A673 (cell line): Measurements from ENCODE around the gene LTC4S. TPM values are rescaled to one million over a fixed set of nuclear protein-coding genes. Genes with fewer than 3 reads are reported as not detected.

Source experiments
- BruUV-seq: library from RNA; stranded (reverse); fragments of 400-500 nt; replicated peaks from 2 replicates; lab custom pipeline; 2021; lab: Mats Ljungman, UMichigan
- CTCF ChIA-PET: fragments of 300-600 bp; sonication (Branson Sonifier 250); formaldehyde crosslinking; loops from one replicate; lab custom pipeline; 2022; ENCODE audit warnings: antibody characterized with exemption; lab: Charles Lee
- POLR2A ChIA-PET: fragments of 300-600 bp; sonication (Branson Sonifier 250); formaldehyde crosslinking; loops from one replicate; lab custom pipeline; 2022; ENCODE audit warnings: antibody characterized with exemption; ENCODE audit not compliant: low non-redundant PET; lab: Charles Lee
- DNase-seq: peaks from one replicate; pipeline ENCODE4 v3.0.0-alpha.2; 2015; ENCODE audit warnings: low spot score
- H3K27ac ChIP-seq: fragments of 200-600 bp; sonication (generic); 2 replicates; pipeline ENCODE4 v1.5.1; 2016; ENCODE audit warnings: mixed run types, low read depth, mild to moderate bottlenecking, mixed read lengths, antibody characterized with exemption, low read length; ENCODE audit not compliant: poor library complexity, severe bottlenecking
- H3K27me3 ChIP-seq: fragments of 200-600 bp; sonication (generic); replicated peaks from 2 replicates; pipeline ENCODE4 v1.6.1; 2017; ENCODE audit warnings: mixed run types, low read depth, mild to moderate bottlenecking, mixed read lengths, antibody characterized with exemption, low read length; ENCODE audit not compliant: insufficient read depth, poor library complexity
- H3K36me3 ChIP-seq: fragments of 200-600 bp; sonication (generic); 2 replicates; pipeline ENCODE4 v1.6.1; 2016; ENCODE audit warnings: mixed run types, mild to moderate bottlenecking, mixed read lengths, antibody characterized with exemption, low read length; ENCODE audit not compliant: insufficient read depth, poor library complexity, severe bottlenecking
- H3K4me1 ChIP-seq: fragments of 200-600 bp; sonication (generic); 2 replicates; pipeline ENCODE4 v1.6.1; 2017; ENCODE audit warnings: mixed run types, mild to moderate bottlenecking, mixed read lengths, antibody characterized with exemption, low read length; ENCODE audit not compliant: insufficient read depth, poor library complexity, severe bottlenecking
- H3K4me3 ChIP-seq: fragments of 200-600 bp; sonication (generic); 2 replicates; pipeline ENCODE4 v1.5.1; 2016; ENCODE audit warnings: low read depth, mixed run types, mild to moderate bottlenecking, mixed read lengths, low read length; ENCODE audit not compliant: poor library complexity, severe bottlenecking
- H3K9me3 ChIP-seq: fragments of 200-600 bp; sonication (generic); 2 replicates; pipeline ENCODE4 v1.6.1; 2016; ENCODE audit warnings: mixed run types, low read depth, mild to moderate bottlenecking, mixed read lengths, antibody characterized with exemption, low read length; ENCODE audit not compliant: poor library complexity, severe bottlenecking
- EZH2 ChIP-seq: fragments of 200-600 bp; sonication (generic); IDR thresholded peaks from 2 replicates; pipeline ENCODE4 v1.6.1; 2017; ENCODE audit warnings: borderline replicate concordance, low read depth, mild to moderate bottlenecking, mixed read lengths, antibody characterized with exemption, low read length; ENCODE audit not compliant: poor library complexity, severe bottlenecking
- intact Hi-C: fragments of 100-400 bp; cut with micrococcal nuclease; formaldehyde crosslinking; loops from one replicate; pipeline ENCODE4 v1.10.0; 2022; ENCODE audit not compliant: unreplicated experiment
- total RNA-seq: library from RNA; stranded (reverse); gene quantifications from 2 replicates; pipeline ENCODE4 v1.2.3, GENCODE V29; 2021
- TF ChIP-seq, protein P1 (sequence below): fragments of 300-800, 200-600 bp; sonication (generic); conservative IDR thresholded peaks from 2 replicates; pipeline ENCODE4 v1.5.1; 2017; ENCODE audit warnings: low read depth, mild to moderate bottlenecking, antibody characterized with exemption, low read length, moderate library complexity, mixed read lengths

Gene LTC4S
- total RNA-seq, 1 experiment from 2014 or later, result 0.58 TPM

- POLR2A ChIA-PET, result no interaction called here
Observed at GRCh38 chr5:179755022-179755421, 38.8 kb upstream of the LTC4S start.

GRCh38 chr5:179758955-179759354 is 34.8 kb upstream of the LTC4S start:
- no peak for TF ChIP-seq EZH2
- TF ChIP-seq, protein P1, sequence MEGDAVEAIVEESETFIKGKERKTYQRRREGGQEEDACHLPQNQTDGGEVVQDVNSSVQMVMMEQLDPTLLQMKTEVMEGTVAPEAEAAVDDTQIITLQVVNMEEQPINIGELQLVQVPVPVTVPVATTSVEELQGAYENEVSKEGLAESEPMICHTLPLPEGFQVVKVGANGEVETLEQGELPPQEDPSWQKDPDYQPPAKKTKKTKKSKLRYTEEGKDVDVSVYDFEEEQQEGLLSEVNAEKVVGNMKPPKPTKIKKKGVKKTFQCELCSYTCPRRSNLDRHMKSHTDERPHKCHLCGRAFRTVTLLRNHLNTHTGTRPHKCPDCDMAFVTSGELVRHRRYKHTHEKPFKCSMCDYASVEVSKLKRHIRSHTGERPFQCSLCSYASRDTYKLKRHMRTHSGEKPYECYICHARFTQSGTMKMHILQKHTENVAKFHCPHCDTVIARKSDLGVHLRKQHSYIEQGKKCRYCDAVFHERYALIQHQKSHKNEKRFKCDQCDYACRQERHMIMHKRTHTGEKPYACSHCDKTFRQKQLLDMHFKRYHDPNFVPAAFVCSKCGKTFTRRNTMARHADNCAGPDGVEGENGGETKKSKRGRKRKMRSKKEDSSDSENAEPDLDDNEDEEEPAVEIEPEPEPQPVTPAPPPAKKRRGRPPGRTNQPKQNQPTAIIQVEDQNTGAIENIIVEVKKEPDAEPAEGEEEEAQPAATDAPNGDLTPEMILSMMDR, result no peak
- H3K9me3 ChIP-seq, result no peaks in the 10 kb centered on the region
- ChIA-PET CTCF (no interaction called here), POLR2A (no interaction called here)
- H3K27ac ChIP-seq, result no peak overlapping the region
- peaks cover 25% of the 10 kb centered on the region for H3K4me1 ChIP-seq
- no TSS peak for BruUV-seq
- no peak for DNase-seq
- no peak overlapping the region for H3K4me3 ChIP-seq
- no peaks in the 10 kb centered on the region for H3K36me3 ChIP-seq
- intact Hi-C loops, result no loop called here
- H3K27me3 ChIP-seq, result no peaks in the 10 kb centered on the region

More at GRCh38 chr5:179755022-179755421, 38.8 kb upstream of the LTC4S start:
- Histone ChIP-seq H3K4me3 (no peak overlapping the region), H3K36me3 (no peaks in the 10 kb centered on the region), H3K27me3 (no peaks in the 10 kb centered on the region), H3K4me1 (no peaks in the 10 kb centered on the region), H3K27ac (no peak overlapping the region), H3K9me3 (no peaks in the 10 kb centered on the region)
- no peak for DNase-seq
- CTCF ChIA-PET, result no interaction called here
- TF ChIP-seq, protein P1, result no peak
- no peak for TF ChIP-seq EZH2
- no TSS peak for BruUV-seq
- intact Hi-C loops, result no loop called here

DNA sequence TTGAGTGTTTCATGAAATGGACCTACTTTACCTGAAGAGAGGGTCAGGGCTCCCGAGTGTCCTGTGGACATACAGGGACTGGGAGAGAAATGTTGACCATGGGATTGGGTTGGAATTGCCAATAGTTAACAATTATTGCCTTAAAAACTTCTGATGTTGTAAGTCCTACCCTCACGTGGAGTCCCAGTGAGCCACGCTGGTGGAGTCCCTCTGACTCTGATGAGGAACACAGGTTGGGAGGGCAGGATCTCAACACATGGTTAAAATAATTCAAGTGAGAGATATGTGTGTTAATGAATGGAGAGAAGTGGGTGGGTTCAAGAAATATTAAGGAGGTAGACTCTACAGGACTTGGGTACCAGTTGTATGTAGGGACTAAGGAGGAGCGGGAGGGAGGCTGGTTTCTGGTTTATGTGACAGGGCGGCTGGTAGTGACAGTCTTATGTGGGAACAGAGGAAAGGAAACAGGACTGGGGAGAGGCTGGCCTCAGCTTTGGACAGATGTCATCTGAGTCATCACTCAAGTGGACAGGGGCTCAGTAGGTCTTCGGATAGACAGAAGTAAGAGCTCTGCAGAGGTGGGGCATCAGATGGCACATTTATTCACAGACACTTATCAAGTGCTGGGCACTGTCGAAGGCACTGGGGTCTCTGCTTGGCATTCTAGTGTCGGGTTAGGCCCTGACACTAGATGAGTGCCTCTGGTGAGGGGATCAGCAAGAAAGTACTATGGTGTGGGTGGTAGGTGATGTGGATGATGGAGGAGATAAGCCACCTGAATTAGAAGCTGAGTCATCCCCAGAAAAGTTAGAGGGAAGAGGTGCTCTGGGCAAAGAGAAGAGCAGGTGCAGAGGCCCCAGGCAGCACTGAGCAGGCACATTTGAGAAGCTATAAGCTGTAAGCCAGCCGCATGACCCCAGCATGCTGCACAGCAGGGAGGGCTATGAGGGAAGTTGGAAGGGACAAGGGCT is 33.9 kb upstream of the LTC4S start:
- H3K9me3 ChIP-seq, result no peaks in the 10 kb centered on the region

More for the DNA sequence above, 33.9 kb upstream of the LTC4S start:
- BruUV-seq, result no TSS peak
- no peak for DNase-seq
- CTCF ChIA-PET, result no interaction called here
- H3K27me3 ChIP-seq, result no peaks in the 10 kb centered on the region
- intact Hi-C loops, result no loop called here
- H3K27ac ChIP-seq, result peak overlapping the region; percentile 42
- POLR2A ChIA-PET, result no interaction called here
- no peak overlapping the region for H3K4me3 ChIP-seq
- H3K36me3 ChIP-seq, result no peaks in the 10 kb centered on the region
- H3K4me1 ChIP-seq, result peaks cover 29% of the 10 kb centered on the region
- TF ChIP-seq, protein P1, result no peak
- TF ChIP-seq EZH2, result no peak
